IMR-90 (cell line): Measurements from ENCODE around the gene ACSM6. TPM values are rescaled to one million over a fixed set of nuclear protein-coding genes. Genes with fewer than 3 reads are reported as not detected.
A peak's percentile ranks its signal among the peaks of the same experiment; 100 is the strongest.

Source experiments
- ATAC-seq: fragments of 200-7000 bp; cut with Tn5 transposase; 2 replicates; pipeline ENCODE4 v1.9.1; 2020; ENCODE audit warnings: low read depth, mild to moderate bottlenecking, moderate library complexity
- BruUV-seq: library from RNA; stranded (reverse); fragments of 400-500 nt; replicated peaks from 2 replicates; lab custom pipeline; 2021; lab: Mats Ljungman, UMichigan
- CTCF ChIA-PET: fragments of 300-600 bp; formaldehyde crosslinking; extraction: SDS; loops from one replicate; lab custom pipeline; 2021; ENCODE audit warnings: antibody characterized with exemption; lab: Yijun Ruan, JAX
- POLR2A ChIA-PET: fragments of 300-600 bp; sonication (Branson Sonifier 250); formaldehyde crosslinking; loops from one replicate; lab custom pipeline; 2022; ENCODE audit warnings: antibody characterized with exemption; ENCODE audit not compliant: unreplicated experiment; lab: Charles Lee
- DNase-seq: peaks from one replicate; pipeline ENCODE4 v3.0.0; 2013
- H2AFZ ChIP-seq: replicated peaks from 2 replicates; pipeline ENCODE3; 2013; ENCODE audit warnings: low read length, mild to moderate bottlenecking; ENCODE audit not compliant: poor library complexity
- H2AK5ac ChIP-seq: 2 replicates; pipeline ENCODE4 v1.6.1; 2013; ENCODE audit warnings: low read depth, low read length, inconsistent platforms
- H2AK9ac ChIP-seq: replicated peaks from 2 replicates; pipeline ENCODE3; 2013; ENCODE audit warnings: mild to moderate bottlenecking, low read depth, low read length, moderate library complexity; ENCODE audit not compliant: poor library complexity
- H2BK120ac ChIP-seq: 2 replicates; pipeline ENCODE4 v1.6.1; 2013; ENCODE audit warnings: low read depth, low read length, inconsistent platforms
- H2BK15ac ChIP-seq: 3 replicates; pipeline ENCODE4 v1.6.1; 2013; ENCODE audit warnings: low read depth, low read length, inconsistent platforms
- H2BK20ac ChIP-seq: 2 replicates; pipeline ENCODE4 v1.6.1; 2013; ENCODE audit warnings: low read depth, mild to moderate bottlenecking, inconsistent platforms, low read length, moderate library complexity
- H2BK5ac ChIP-seq: 2 replicates; pipeline ENCODE4 v1.6.1; 2013; ENCODE audit warnings: mild to moderate bottlenecking, low read depth, low read length, inconsistent platforms; ENCODE audit not compliant: poor library complexity, severe bottlenecking
- H3K14ac ChIP-seq: replicated peaks from 2 replicates; pipeline ENCODE4 v1.6.1; 2013; ENCODE audit warnings: low read depth, low read length, inconsistent platforms
- H3K18ac ChIP-seq: 2 replicates; pipeline ENCODE4 v1.6.1; 2013; ENCODE audit warnings: low read depth, low read length, control low read depth
- H3K23ac ChIP-seq: 2 replicates; pipeline ENCODE4 v1.6.1; 2013; ENCODE audit warnings: low read depth, low read length, inconsistent platforms
- H3K27ac ChIP-seq: 2 replicates; pipeline ENCODE4 v1.5.1; 2013; ENCODE audit warnings: mild to moderate bottlenecking, control low read depth, low read length; ENCODE audit not compliant: insufficient read depth
- H3K27me3 ChIP-seq: 2 replicates; pipeline ENCODE4 v1.6.1; 2013; ENCODE audit warnings: low read length; ENCODE audit not compliant: control insufficient read depth, insufficient read depth
- H3K36me3 ChIP-seq: 2 replicates; pipeline ENCODE4 v1.6.1; 2013; ENCODE audit warnings: low read length, mixed read lengths; ENCODE audit not compliant: control insufficient read depth, insufficient read depth
- H3K4ac ChIP-seq: 2 replicates; pipeline ENCODE4 v1.6.1; 2013; ENCODE audit warnings: low read depth, low read length, inconsistent platforms
- H3K4me1 ChIP-seq: 2 replicates; pipeline ENCODE4 v1.6.1; 2013; ENCODE audit warnings: low read length, mixed read lengths; ENCODE audit not compliant: control insufficient read depth, insufficient read depth
- H3K4me2 ChIP-seq: 2 replicates; pipeline ENCODE4 v1.6.1; 2013; ENCODE audit warnings: low read depth, mild to moderate bottlenecking, control low read depth, low read length, moderate library complexity
- H3K4me3 ChIP-seq: 2 replicates; pipeline ENCODE4 v1.5.1; 2013; ENCODE audit warnings: low read depth, mild to moderate bottlenecking, control low read depth, low read length, moderate library complexity; ENCODE audit not compliant: insufficient read depth
- H3K56ac ChIP-seq: 2 replicates; pipeline ENCODE4 v1.6.1; 2013; ENCODE audit warnings: low read length, inconsistent platforms; ENCODE audit not compliant: insufficient read depth; ENCODE audit errors: extremely low read depth
- H3K79me1 ChIP-seq, 2 experiments: 2 replicates each; pipeline ENCODE4 v1.6.1; 2013; ENCODE audit warnings: low read length in 2 of 2, inconsistent platforms in 1 of 2, low read depth in 1 of 2
- H3K9ac ChIP-seq: 2 replicates; pipeline ENCODE4 v1.6.1; 2013; ENCODE audit warnings: low read depth, low read length, control low read depth
- H3K9me1 ChIP-seq: 2 replicates; pipeline ENCODE4 v1.6.1; 2013; ENCODE audit warnings: low read length, inconsistent platforms; ENCODE audit not compliant: insufficient read depth
- H3K9me3 ChIP-seq: 2 replicates; pipeline ENCODE4 v1.6.1; 2013; ENCODE audit warnings: low read length; ENCODE audit not compliant: control insufficient read depth, insufficient read depth
- H4K20me1 ChIP-seq: 2 replicates; pipeline ENCODE4 v1.6.1; 2013; ENCODE audit warnings: low read length, inconsistent platforms; ENCODE audit not compliant: insufficient read depth
- H4K5ac ChIP-seq: 2 replicates; pipeline ENCODE4 v1.6.1; 2013; ENCODE audit warnings: mild to moderate bottlenecking, low read depth, low read length, control low read depth
- H4K8ac ChIP-seq, 2 experiments: 2 replicates each; pipeline ENCODE4 v1.6.1; 2013; ENCODE audit warnings: low read depth in 2 of 2, low read length in 2 of 2, control low read depth in 1 of 2, inconsistent platforms in 1 of 2
- H4K91ac ChIP-seq: 2 replicates; pipeline ENCODE4 v1.6.1; 2013; ENCODE audit warnings: low read depth, low read length, inconsistent platforms; ENCODE audit not compliant: insufficient read depth
- BHLHE40 ChIP-seq: fragments of 150-350 bp; IDR thresholded peaks from 2 replicates; pipeline ENCODE4 v1.6.1; 2016; ENCODE audit warnings: mild to moderate bottlenecking, low read depth, low read length
- CHD1 ChIP-seq: IDR thresholded peaks from 2 replicates; pipeline ENCODE4 v1.6.1; 2012; ENCODE audit warnings: low read depth, low read length, improper control_type of control experiment
- CTCF ChIP-seq: conservative IDR thresholded peaks from 2 replicates; pipeline ENCODE4 v1.5.1; 2012; ENCODE audit warnings: mild to moderate bottlenecking, low read depth, low read length, improper control_type of control experiment
- FOS ChIP-seq: fragments of 150-350 bp; IDR thresholded peaks from 2 replicates; pipeline ENCODE4 v1.6.1; 2016; ENCODE audit warnings: low read depth, low read length
- MAZ ChIP-seq: IDR thresholded peaks from 2 replicates; pipeline ENCODE4 v1.6.1; 2012; ENCODE audit warnings: low read depth, mild to moderate bottlenecking, low read length, improper control_type of control experiment, moderate library complexity, borderline replicate concordance
- MXI1 ChIP-seq: IDR thresholded peaks from 2 replicates; pipeline ENCODE4 v1.6.1; 2012; ENCODE audit warnings: low read depth, mild to moderate bottlenecking, low read length, moderate library complexity, borderline replicate concordance
- NFE2L2 ChIP-seq: fragments of 150-350 bp; IDR thresholded peaks from 2 replicates; pipeline ENCODE4 v1.6.1; 2016; ENCODE audit warnings: low read depth, mild to moderate bottlenecking, low read length
- RCOR1 ChIP-seq: IDR thresholded peaks from 2 replicates; pipeline ENCODE4 v1.6.1; 2012; ENCODE audit warnings: mild to moderate bottlenecking, low read length, improper control_type of control experiment; ENCODE audit not compliant: insufficient replicate concordance
- SMC3 ChIP-seq: fragments of 150-350 bp; IDR thresholded peaks from 2 replicates; pipeline ENCODE4 v1.6.1; 2016; ENCODE audit warnings: low read depth, mild to moderate bottlenecking, antibody characterized with exemption, low read length, moderate library complexity
- USF2 ChIP-seq: fragments of 150-350 bp; IDR thresholded peaks from 2 replicates; pipeline ENCODE4 v1.6.1; 2017; ENCODE audit warnings: mild to moderate bottlenecking, antibody characterized with exemption, low read length, low read depth
- WGBS, 2 experiments: methylation state at CpG; one replicate each; pipeline versions ENCODE4 v1.1.5 to v1.1.7; 2013; ENCODE audit warnings: missing lambda C conversion rate in 2 of 2; ENCODE audit not compliant: insufficient read length in 1 of 2; ENCODE audit errors: extremely low coverage in 2 of 2; 5-methylcytosine and 5-hydroxymethylcytosine counted together
- dilution Hi-C: fragments of 300-500 bp; cut with HindIII; formaldehyde crosslinking; loops from one replicate; pipeline ENCODE4 v1.14.3; 2018; ENCODE audit warnings: low sequenced_read_pairs; ENCODE audit not compliant: unreplicated experiment
- in situ Hi-C: fragments of 300-500 bp; cut with MboI; formaldehyde crosslinking; loops from 3 replicates; pipeline ENCODE4 v1.14.3; 2019; ENCODE audit warnings: low sequenced_read_pairs, inconsistent platforms, mixed read lengths
- intact Hi-C: fragments of 100-400 bp; cut with micrococcal nuclease; formaldehyde crosslinking; loops from 2 replicates; pipeline ENCODE4 v1.10.0; 2022
- polyA plus RNA-seq, 3 experiments: library from polyadenylated mRNA; depleted of rRNA; stranded (reverse); fragments of >200 nt; gene quantifications; 2 replicates each; pipeline ENCODE4 v1.2.3, GENCODE V29; 2012; ENCODE audit warnings: low replicate concordance in 1 of 3
- total RNA-seq: library from RNA; depleted of rRNA; stranded (reverse); fragments of >200 nt; gene quantifications from 2 replicates; pipeline ENCODE4 v1.2.3, GENCODE V29; 2012

ACSM6 gene
- total and polyA plus RNA-seq, 2 of the 4 experiments (the other 2 are of a cell fraction), result not detected

GRCh38 chr10:95248989-95249388 is 55.0 kb downstream of the ACSM6 start (continued):
- TF ChIP-seq MAZ (no peak), CHD1 (no peak), RCOR1 (no peak), SMC3 (no peak), NFE2L2 (no peak)

- Histone ChIP-seq H3K4ac (peak overlapping the region; percentile 52), H4K5ac (no peak overlapping the region), H3K4me3 (no peak overlapping the region), H3K4me1 (peaks cover 28% of the 10 kb centered on the region), H3K14ac (no peak overlapping the region), H4K20me1 (peaks cover 21% of the 10 kb centered on the region), H3K27ac (peak overlapping the region; percentile 17; the same call in 1 of the 2 replicates), H3K36me3 (peaks cover 35% of the 10 kb centered on the region), H4K8ac (no peak overlapping the region), H2AFZ (no peak overlapping the region), H2BK20ac (no peak overlapping the region), H3K9me3 (no peaks in the 10 kb centered on the region), H3K23ac (peak overlapping the region; percentile 46; the same call in 1 of the 2 replicates), H3K9ac (no peak overlapping the region), H3K9me1 (peaks cover 25% of the 10 kb centered on the region), H2BK120ac (no peak overlapping the region), H3K4me2 (no peak overlapping the region), H3K27me3 (no peaks in the 10 kb centered on the region), H4K91ac (no peak overlapping the region), H2BK5ac (peak overlapping the region; percentile 91), H2AK5ac (peak overlapping the region; percentile 35; the same call in 1 of the 2 replicates), H3K56ac (no peak overlapping the region), H2AK9ac (no peak overlapping the region), H3K18ac (no peak overlapping the region), H2BK15ac (no peak overlapping the region), H3K79me1 (peaks cover 21 to 61% of the 10 kb centered on the region in 2 experiments; a peak in 3 of 4 replicates)
- ChIA-PET CTCF (no interaction called here), POLR2A (no interaction called here)
- dilution Hi-C loops (no loop called here), in situ Hi-C loops (no loop called here), intact Hi-C loops (no loop called here)
- TF ChIP-seq NFE2L2, result no peak
- no peak for TF ChIP-seq MAZ
- TF ChIP-seq CTCF, result no peak
- no peak for TF ChIP-seq BHLHE40
- no peak for TF ChIP-seq FOS
- TF ChIP-seq MXI1, result no peak
- no peak for TF ChIP-seq USF2
- BruUV-seq, result no TSS peak
- WGBS, 2 experiments, result 83% methylated on average over 1 of the region's 3 CpGs; no CpG with 5 or more reads in 1 of the 2 experiments
- no peak for ATAC-seq
- DNase-seq, result no peak
Measured at GRCh38 chr10:95249467-95249866, 55.4 kb downstream of the ACSM6 start.
